Neural cell (in vitro differentiated cells): ENCODE data around the gene ZDHHC3. TPM values are rescaled to one million over a fixed set of nuclear protein-coding genes. Genes with fewer than 3 reads are reported as not detected.

Experiments
- H2AFZ ChIP-seq: fragments of 200-600, 300-800 bp; sonication (generic), shearing (Covaris generic); 2 replicates; pipeline ENCODE4 v1.6.0; 2014; ENCODE audit warnings: low read depth, mild to moderate bottlenecking, antibody characterized with exemption, low read length, moderate library complexity
- H3F3A ChIP-seq: fragments of 200-600 bp; shearing (Covaris generic); 2 replicates; pipeline ENCODE4 v1.6.1; 2016; ENCODE audit warnings: mild to moderate bottlenecking, moderate library complexity, mixed read lengths, antibody characterized with exemption, low read length; ENCODE audit not compliant: insufficient read depth, poor library complexity, severe bottlenecking
- H3K27ac ChIP-seq: fragments of 200-600, 300-800 bp; sonication (generic), shearing (Covaris generic); 2 replicates; pipeline ENCODE4 v1.5.1; 2014; ENCODE audit warnings: mild to moderate bottlenecking, low read length, moderate library complexity
- H3K27me3 ChIP-seq: fragments of 300-800, 200-600 bp; sonication (generic), shearing (Covaris generic); 2 replicates; pipeline ENCODE4 v1.6.0; 2014; ENCODE audit warnings: mild to moderate bottlenecking, low read depth, low read length, moderate library complexity; ENCODE audit not compliant: insufficient read depth
- H3K36me3 ChIP-seq: fragments of 300-800, 200-600 bp; sonication (generic), shearing (Covaris generic); 2 replicates; pipeline ENCODE4 v1.5.1; 2014; ENCODE audit warnings: mild to moderate bottlenecking, antibody characterized with exemption, low read length, moderate library complexity; ENCODE audit not compliant: insufficient read depth
- H3K4me2 ChIP-seq: fragments of 300-800, 200-600 bp; sonication (generic), shearing (Covaris generic); 2 replicates; pipeline ENCODE4 v1.6.0; 2014; ENCODE audit warnings: mild to moderate bottlenecking, low read length
- H3K4me3 ChIP-seq: fragments of 300-800, 200-600 bp; sonication (generic), shearing (Covaris generic); 2 replicates; pipeline ENCODE4 v1.5.1; 2014; ENCODE audit warnings: mild to moderate bottlenecking, low read length, moderate library complexity
- H3K79me2 ChIP-seq: fragments of 200-600 bp; shearing (Covaris generic); replicated peaks from 2 replicates; pipeline ENCODE4 v1.6.0; 2014; ENCODE audit warnings: mild to moderate bottlenecking, low read length, moderate library complexity; ENCODE audit not compliant: insufficient read depth
- H3K9ac ChIP-seq: fragments of 300-800, 200-600 bp; sonication (generic), shearing (Covaris generic); 2 replicates; pipeline ENCODE4 v1.6.1; 2016; ENCODE audit warnings: mild to moderate bottlenecking, low read length, mixed read lengths
- H3K9me2 ChIP-seq: fragments of 200-600 bp; shearing (Covaris generic); 2 replicates; pipeline ENCODE4 v1.6.1; 2016; ENCODE audit warnings: mild to moderate bottlenecking, low read length, mixed read lengths; ENCODE audit not compliant: insufficient read depth
- H3K9me3 ChIP-seq: fragments of 200-600, 300-800 bp; sonication (generic), shearing (Covaris generic); 2 replicates; pipeline ENCODE4 v1.6.1; 2016; ENCODE audit warnings: mild to moderate bottlenecking, mixed run types, low read length, moderate library complexity, mixed read lengths
- H4K20me1 ChIP-seq: fragments of 200-600 bp; shearing (Covaris generic); 2 replicates; pipeline ENCODE4 v1.6.1; 2016; ENCODE audit warnings: mild to moderate bottlenecking, mixed run types; ENCODE audit not compliant: insufficient read depth
- CTCF ChIP-seq: fragments of 450-650 bp; IDR thresholded peaks from 2 replicates; pipeline ENCODE4 v1.5.1; 2014; ENCODE audit warnings: antibody characterized with exemption, mild to moderate bottlenecking, moderate library complexity; ENCODE audit not compliant: poor library complexity, severe bottlenecking
- EP300 ChIP-seq: fragments of 450-650 bp; conservative IDR thresholded peaks from 2 replicates; pipeline ENCODE4 v1.6.1; 2014; ENCODE audit warnings: antibody characterized with exemption, mild to moderate bottlenecking, moderate library complexity; ENCODE audit not compliant: poor library complexity, severe bottlenecking
- EZH2 ChIP-seq: fragments of 200-600, 300-800 bp; shearing (Covaris generic), sonication (generic); IDR thresholded peaks from 2 replicates; pipeline ENCODE4 v1.6.1; 2014; ENCODE audit warnings: antibody characterized with exemption, low read length, borderline replicate concordance, mild to moderate bottlenecking; ENCODE audit not compliant: insufficient read depth, poor library complexity, severe bottlenecking
- MXI1 ChIP-seq: fragments of 450-650 bp; conservative IDR thresholded peaks from 2 replicates; pipeline ENCODE4 v1.6.1; 2014; ENCODE audit warnings: antibody characterized with exemption, mild to moderate bottlenecking; ENCODE audit not compliant: poor library complexity, severe bottlenecking
- POLR2AphosphoS5 ChIP-seq: IDR thresholded peaks from 2 replicates; pipeline ENCODE4 v1.6.1; 2012
- RAD21 ChIP-seq: fragments of 450-650 bp; conservative IDR thresholded peaks from 2 replicates; pipeline ENCODE4 v1.6.1; 2014; ENCODE audit warnings: antibody characterized with exemption, mild to moderate bottlenecking, moderate library complexity
- REST ChIP-seq: IDR thresholded peaks from 2 replicates; pipeline ENCODE4 v1.6.1; 2012; ENCODE audit warnings: borderline replicate concordance
- SMC3 ChIP-seq: fragments of 450-650 bp; conservative IDR thresholded peaks from 2 replicates; pipeline ENCODE4 v1.6.1; 2014; ENCODE audit warnings: antibody characterized with exemption, mild to moderate bottlenecking, moderate library complexity; ENCODE audit not compliant: poor library complexity
- TAF1 ChIP-seq: IDR thresholded peaks from 2 replicates; pipeline ENCODE4 v1.6.1; 2012; ENCODE audit warnings: low read depth
- polyA plus RNA-seq: library from polyadenylated mRNA; depleted of rRNA; stranded (reverse); fragments of >200 nt; gene quantifications from 2 replicates; pipeline ENCODE4 v1.2.3, GENCODE V29; 2014

The ZDHHC3 gene
- polyA plus RNA-seq, 1 donor from 2014 or later = 35.8 TPM

- Histone ChIP-seq H3K79me2 (no peaks in the 10 kb centered on the region), H3K4me3 (no peak overlapping the region), H4K20me1 (no peaks in the 10 kb centered on the region), H3F3A (no peaks in the 10 kb centered on the region), H3K9me2 (no peaks in the 10 kb centered on the region), H3K36me3 (no peaks in the 10 kb centered on the region), H3K4me2 (no peak overlapping the region), H3K9ac (no peak overlapping the region), H3K27ac (no peak overlapping the region), H3K27me3 (no peaks in the 10 kb centered on the region), H2AFZ (no peak overlapping the region), H3K9me3 (no peaks in the 10 kb centered on the region)
- no peak for TF ChIP-seq RAD21
- no peak for TF ChIP-seq TAF1
- TF ChIP-seq REST = no peak
- TF ChIP-seq CTCF = no peak
- no peak for TF ChIP-seq EP300
- no peak for TF ChIP-seq MXI1
- no peak for TF ChIP-seq POLR2AphosphoS5
- no peak for TF ChIP-seq EZH2
- no peak for TF ChIP-seq SMC3
Measured at GRCh38 chr3:44880284-44880683, 95.7 kb downstream of the ZDHHC3 start.

GRCh38 chr3:44877333-44877732 is 98.6 kb downstream of the ZDHHC3 start:
- no peaks in the 10 kb centered on the region for H3K36me3 ChIP-seq
- no peaks in the 10 kb centered on the region for H3K9me2 ChIP-seq
- no peaks in the 10 kb centered on the region for H3K9me3 ChIP-seq
- H3K4me2 ChIP-seq = no peak overlapping the region
- H4K20me1 ChIP-seq = no peaks in the 10 kb centered on the region
- no peak for TF ChIP-seq TAF1
- H3K4me3 ChIP-seq = no peak overlapping the region
- no peak overlapping the region for H3K9ac ChIP-seq
- no peak overlapping the region for H2AFZ ChIP-seq
- H3K27me3 ChIP-seq = no peaks in the 10 kb centered on the region
- H3K79me2 ChIP-seq = no peaks in the 10 kb centered on the region
- H3K27ac ChIP-seq = no peak overlapping the region
- no peaks in the 10 kb centered on the region for H3F3A ChIP-seq

GRCh38 chr3:44875596-44875995 is 100.4 kb downstream of the ZDHHC3 start:
- Histone ChIP-seq H2AFZ (no peak overlapping the region), H4K20me1 (no peaks in the 10 kb centered on the region), H3F3A (no peaks in the 10 kb centered on the region), H3K79me2 (no peaks in the 10 kb centered on the region), H3K36me3 (no peaks in the 10 kb centered on the region), H3K27ac (no peak overlapping the region), H3K9me2 (no peaks in the 10 kb centered on the region), H3K9ac (no peak overlapping the region), H3K27me3 (no peaks in the 10 kb centered on the region), H3K4me2 (no peak overlapping the region), H3K4me3 (no peak overlapping the region), H3K9me3 (no peaks in the 10 kb centered on the region)
- TF ChIP-seq EP300 (no peak), EZH2 (no peak), MXI1 (no peak), REST (no peak), TAF1 (no peak), SMC3 (no peak), POLR2AphosphoS5 (no peak), CTCF (no peak), RAD21 (no peak)
